ENCODE data around the gene PLPPR3.

- TF ChIP-seq POLR2AphosphoS5 (IDR thresholded peaks at IDR 0.05; ENCODE audit: low read depth, low read length): no peak
- no peak for TF ChIP-seq TAF1 (IDR thresholded peaks at IDR 0.05; ENCODE audit: borderline replicate concordance, insufficient read depth, low read length)
- no peak for TF ChIP-seq SIN3A (IDR thresholded peaks at IDR 0.05; ENCODE audit: borderline replicate concordance, insufficient read depth, low read length)
- TF ChIP-seq, protein P1, sequence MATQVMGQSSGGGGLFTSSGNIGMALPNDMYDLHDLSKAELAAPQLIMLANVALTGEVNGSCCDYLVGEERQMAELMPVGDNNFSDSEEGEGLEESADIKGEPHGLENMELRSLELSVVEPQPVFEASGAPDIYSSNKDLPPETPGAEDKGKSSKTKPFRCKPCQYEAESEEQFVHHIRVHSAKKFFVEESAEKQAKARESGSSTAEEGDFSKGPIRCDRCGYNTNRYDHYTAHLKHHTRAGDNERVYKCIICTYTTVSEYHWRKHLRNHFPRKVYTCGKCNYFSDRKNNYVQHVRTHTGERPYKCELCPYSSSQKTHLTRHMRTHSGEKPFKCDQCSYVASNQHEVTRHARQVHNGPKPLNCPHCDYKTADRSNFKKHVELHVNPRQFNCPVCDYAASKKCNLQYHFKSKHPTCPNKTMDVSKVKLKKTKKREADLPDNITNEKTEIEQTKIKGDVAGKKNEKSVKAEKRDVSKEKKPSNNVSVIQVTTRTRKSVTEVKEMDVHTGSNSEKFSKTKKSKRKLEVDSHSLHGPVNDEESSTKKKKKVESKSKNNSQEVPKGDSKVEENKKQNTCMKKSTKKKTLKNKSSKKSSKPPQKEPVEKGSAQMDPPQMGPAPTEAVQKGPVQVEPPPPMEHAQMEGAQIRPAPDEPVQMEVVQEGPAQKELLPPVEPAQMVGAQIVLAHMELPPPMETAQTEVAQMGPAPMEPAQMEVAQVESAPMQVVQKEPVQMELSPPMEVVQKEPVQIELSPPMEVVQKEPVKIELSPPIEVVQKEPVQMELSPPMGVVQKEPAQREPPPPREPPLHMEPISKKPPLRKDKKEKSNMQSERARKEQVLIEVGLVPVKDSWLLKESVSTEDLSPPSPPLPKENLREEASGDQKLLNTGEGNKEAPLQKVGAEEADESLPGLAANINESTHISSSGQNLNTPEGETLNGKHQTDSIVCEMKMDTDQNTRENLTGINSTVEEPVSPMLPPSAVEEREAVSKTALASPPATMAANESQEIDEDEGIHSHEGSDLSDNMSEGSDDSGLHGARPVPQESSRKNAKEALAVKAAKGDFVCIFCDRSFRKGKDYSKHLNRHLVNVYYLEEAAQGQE (IDR thresholded peaks at IDR 0.05; ENCODE audit: insufficient read depth in 1 of 2, low read depth in 2 of 2, low read length in 2 of 2): no peak
- TF ChIP-seq FOXP2 (optimal IDR thresholded peaks at IDR 0.05; ENCODE audit: borderline replicate concordance, extremely low read depth, extremely low read length, insufficient read depth): no peak
These were observed 18.9 kb upstream of the PLPPR3 start, which contains the start of gene PRTN3 for GRCh38 chr19:840519-841206.

All from PFSK-1 (cell line).